Brain microvascular endothelial cell (primary cell): ENCODE data around the gene COX19.

ENCODE experiments used
- DNase-seq: peaks from one replicate; pipeline ENCODE4 v3.0.0-alpha.2; 2020
- H3K27ac ChIP-seq: fragments of 250-450 bp; sonication (Bioruptor Pico); 2 replicates; pipeline ENCODE4 v1.5.1; 2020; ENCODE audit warnings: mild to moderate bottlenecking, moderate library complexity
- H3K27me3 ChIP-seq: fragments of 250-450 bp; sonication (Bioruptor Pico); replicated peaks from 2 replicates; pipeline ENCODE4 v1.5.1; 2020; ENCODE audit warnings: mild to moderate bottlenecking
- H3K36me3 ChIP-seq: fragments of 250-450 bp; sonication (Bioruptor Pico); replicated peaks from 2 replicates; pipeline ENCODE4 v1.5.1; 2020; ENCODE audit warnings: mild to moderate bottlenecking
- H3K4me3 ChIP-seq: 2 replicates; pipeline ENCODE4 v1.5.1; 2011; ENCODE audit warnings: low read depth, mild to moderate bottlenecking, control low read depth, low read length, moderate library complexity
- CTCF ChIP-seq: IDR thresholded peaks from 2 replicates; pipeline ENCODE4 v1.5.1; 2011; ENCODE audit warnings: low read depth, mild to moderate bottlenecking, moderate library complexity, low read length, control low read depth, inconsistent platforms; ENCODE audit errors: missing control alignments
- in situ Hi-C: cut with HindIII; loops from 2 replicates; pipeline ENCODE4 v1.10.0; 2017; ENCODE audit warnings: low sequenced_read_pairs, low pct_ligation_motif_present

The COX19 gene

GRCh38 chr7:981793-982510 is 6.6 kb upstream of the COX19 start:
- TF ChIP-seq CTCF: no peak
- no peak overlapping the region for H3K4me3 ChIP-seq
- no peaks in the 10 kb centered on the region for H3K27me3 ChIP-seq
- DNase-seq: no peak
- H3K27ac ChIP-seq: no peak overlapping the region
- H3K36me3 ChIP-seq: no peaks in the 10 kb centered on the region
- in situ Hi-C loops: no loop called here

GRCh38 chr7:979886-980571 is 4.7 kb upstream of the COX19 start:
- Histone ChIP-seq H3K4me3 (no peak overlapping the region), H3K36me3 (no peaks in the 10 kb centered on the region), H3K27me3 (no peaks in the 10 kb centered on the region), H3K27ac (no peak overlapping the region)
- no peak for DNase-seq
- in situ Hi-C loops: no loop called here
- no peak for TF ChIP-seq CTCF

- H3K4me3 ChIP-seq: no peak overlapping the region
- no peak for TF ChIP-seq CTCF
- no peaks in the 10 kb centered on the region for H3K27me3 ChIP-seq
- H3K27ac ChIP-seq: no peak overlapping the region
- DNase-seq: no peak
- no peaks in the 10 kb centered on the region for H3K36me3 ChIP-seq
- in situ Hi-C loops: no loop called here
Observed at GRCh38 chr7:979151-979550, 3.8 kb upstream of the COX19 start.

- Histone ChIP-seq H3K27me3 (no peaks in the 10 kb centered on the region), H3K4me3 (no peak overlapping the region), H3K27ac (no peak overlapping the region), H3K36me3 (no peaks in the 10 kb centered on the region)
- DNase-seq: no peak
- no peak for TF ChIP-seq CTCF
- in situ Hi-C loops: no loop called here
Observed at GRCh38 chr7:978416-979091, 3.2 kb upstream of the COX19 start.

GRCh38 chr7:978049-978346 is 2.6 kb upstream of the COX19 start:
- peaks cover under 1% of the 10 kb centered on the region for H3K36me3 ChIP-seq
- DNase-seq: no peak
- in situ Hi-C loops: no loop called here
- H3K27ac ChIP-seq: no peak overlapping the region
- H3K27me3 ChIP-seq: no peaks in the 10 kb centered on the region
- TF ChIP-seq CTCF: no peak
- H3K4me3 ChIP-seq: no peak overlapping the region
